ENCODE measurements around the gene ATP10B. TPM values are rescaled to one million over a fixed set of nuclear protein-coding genes. Genes with fewer than 3 reads are reported as not detected.

Gene ATP10B
- polyA plus RNA-seq, 1 of the 3 experiments (the other 2 are of a cell fraction), result not detected

GRCh38 chr5:160699301-160699700 lies 152.7 kb downstream of the ATP10B start:
- ChIA-PET CTCF (no interaction called here), POLR2A (no interaction called here)
- Histone ChIP-seq H3K79me2 (ENCODE audit: insufficient read depth) (no peaks in the 10 kb centered on the region), H3F3A (replicated peaks; ENCODE audit: insufficient read depth) (no peaks in the 10 kb centered on the region), H2AFZ (ENCODE audit: low read depth) (no peak overlapping the region), H3K9ac (no peak overlapping the region), H3K27me3 (ENCODE audit: insufficient read depth) (no peaks in the 10 kb centered on the region), H3K9me3 (no peaks in the 10 kb centered on the region), H3K4me3 (ENCODE audit: low read depth in 2 of 2, low read length in 1 of 2) (no peak overlapping the region), H3K4me1 (ENCODE audit: control insufficient read depth in 1 of 2, insufficient read depth in 2 of 2, low read depth in 1 of 2, low read length in 1 of 2) (no peaks in the 10 kb centered on the region), H3K36me3 (replicated peaks in 1 of 2; ENCODE audit: control insufficient read depth in 1 of 2, insufficient read depth in 2 of 2, low read length in 1 of 2) (no peaks in the 10 kb centered on the region), H3K9me2 (no peaks in the 10 kb centered on the region), H3K27ac (ENCODE audit: low read depth in 2 of 2, low read length in 1 of 2) (no peak overlapping the region), H3K4me2 (no peak overlapping the region), H4K20me1 (ENCODE audit: insufficient read depth) (no peaks in the 10 kb centered on the region)
- no peak for TF ChIP-seq ELF1 (IDR thresholded peaks at IDR 0.05)
- 0% methylated on average over 1 of the region's 1 CpG for whole genome bisulfite sequencing (ENCODE audit: low lambda C conversion rate)
- DNase-seq, result no peak

- H3K4me2 ChIP-seq, result no peak overlapping the region
- H3K27me3 ChIP-seq (ENCODE audit: insufficient read depth), result no peaks in the 10 kb centered on the region
- DNase-seq, result no peak
- H3K9me2 ChIP-seq, result no peaks in the 10 kb centered on the region
- 11% methylated on average over 3 of the region's 3 CpGs for WGBS (ENCODE audit: low lambda C conversion rate)
- no peak overlapping the region for H3K9ac ChIP-seq
- no peak overlapping the region for H2AFZ ChIP-seq (ENCODE audit: low read depth)
- H3K9me3 ChIP-seq, result no peaks in the 10 kb centered on the region
- H3K4me1 ChIP-seq (ENCODE audit: control insufficient read depth in 1 of 2, insufficient read depth in 2 of 2, low read depth in 1 of 2, low read length in 1 of 2), result no peaks in the 10 kb centered on the region
- no peak overlapping the region for H3K4me3 ChIP-seq (ENCODE audit: low read depth in 2 of 2, low read length in 1 of 2)
- H3F3A ChIP-seq (replicated peaks; ENCODE audit: insufficient read depth), result no peaks in the 10 kb centered on the region
- H3K27ac ChIP-seq (ENCODE audit: low read depth in 2 of 2, low read length in 1 of 2), result no peak overlapping the region
- POLR2A ChIA-PET, result no interaction called here
- no peaks in the 10 kb centered on the region for H4K20me1 ChIP-seq (ENCODE audit: insufficient read depth)
- H3K79me2 ChIP-seq (ENCODE audit: insufficient read depth), result no peaks in the 10 kb centered on the region
- no peaks in the 10 kb centered on the region for H3K36me3 ChIP-seq (replicated peaks in 1 of 2; ENCODE audit: control insufficient read depth in 1 of 2, insufficient read depth in 2 of 2, low read length in 1 of 2)
- CTCF ChIA-PET, result no interaction called here
- TF ChIP-seq, protein P1, sequence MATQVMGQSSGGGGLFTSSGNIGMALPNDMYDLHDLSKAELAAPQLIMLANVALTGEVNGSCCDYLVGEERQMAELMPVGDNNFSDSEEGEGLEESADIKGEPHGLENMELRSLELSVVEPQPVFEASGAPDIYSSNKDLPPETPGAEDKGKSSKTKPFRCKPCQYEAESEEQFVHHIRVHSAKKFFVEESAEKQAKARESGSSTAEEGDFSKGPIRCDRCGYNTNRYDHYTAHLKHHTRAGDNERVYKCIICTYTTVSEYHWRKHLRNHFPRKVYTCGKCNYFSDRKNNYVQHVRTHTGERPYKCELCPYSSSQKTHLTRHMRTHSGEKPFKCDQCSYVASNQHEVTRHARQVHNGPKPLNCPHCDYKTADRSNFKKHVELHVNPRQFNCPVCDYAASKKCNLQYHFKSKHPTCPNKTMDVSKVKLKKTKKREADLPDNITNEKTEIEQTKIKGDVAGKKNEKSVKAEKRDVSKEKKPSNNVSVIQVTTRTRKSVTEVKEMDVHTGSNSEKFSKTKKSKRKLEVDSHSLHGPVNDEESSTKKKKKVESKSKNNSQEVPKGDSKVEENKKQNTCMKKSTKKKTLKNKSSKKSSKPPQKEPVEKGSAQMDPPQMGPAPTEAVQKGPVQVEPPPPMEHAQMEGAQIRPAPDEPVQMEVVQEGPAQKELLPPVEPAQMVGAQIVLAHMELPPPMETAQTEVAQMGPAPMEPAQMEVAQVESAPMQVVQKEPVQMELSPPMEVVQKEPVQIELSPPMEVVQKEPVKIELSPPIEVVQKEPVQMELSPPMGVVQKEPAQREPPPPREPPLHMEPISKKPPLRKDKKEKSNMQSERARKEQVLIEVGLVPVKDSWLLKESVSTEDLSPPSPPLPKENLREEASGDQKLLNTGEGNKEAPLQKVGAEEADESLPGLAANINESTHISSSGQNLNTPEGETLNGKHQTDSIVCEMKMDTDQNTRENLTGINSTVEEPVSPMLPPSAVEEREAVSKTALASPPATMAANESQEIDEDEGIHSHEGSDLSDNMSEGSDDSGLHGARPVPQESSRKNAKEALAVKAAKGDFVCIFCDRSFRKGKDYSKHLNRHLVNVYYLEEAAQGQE (IDR thresholded peaks at IDR 0.05; ENCODE audit: low read depth, low read length), result no peak
- TF ChIP-seq GATA2 (CRISPR knock-in tag; IDR thresholded peaks at IDR 0.05), result no peak
- TF ChIP-seq, protein P2, sequence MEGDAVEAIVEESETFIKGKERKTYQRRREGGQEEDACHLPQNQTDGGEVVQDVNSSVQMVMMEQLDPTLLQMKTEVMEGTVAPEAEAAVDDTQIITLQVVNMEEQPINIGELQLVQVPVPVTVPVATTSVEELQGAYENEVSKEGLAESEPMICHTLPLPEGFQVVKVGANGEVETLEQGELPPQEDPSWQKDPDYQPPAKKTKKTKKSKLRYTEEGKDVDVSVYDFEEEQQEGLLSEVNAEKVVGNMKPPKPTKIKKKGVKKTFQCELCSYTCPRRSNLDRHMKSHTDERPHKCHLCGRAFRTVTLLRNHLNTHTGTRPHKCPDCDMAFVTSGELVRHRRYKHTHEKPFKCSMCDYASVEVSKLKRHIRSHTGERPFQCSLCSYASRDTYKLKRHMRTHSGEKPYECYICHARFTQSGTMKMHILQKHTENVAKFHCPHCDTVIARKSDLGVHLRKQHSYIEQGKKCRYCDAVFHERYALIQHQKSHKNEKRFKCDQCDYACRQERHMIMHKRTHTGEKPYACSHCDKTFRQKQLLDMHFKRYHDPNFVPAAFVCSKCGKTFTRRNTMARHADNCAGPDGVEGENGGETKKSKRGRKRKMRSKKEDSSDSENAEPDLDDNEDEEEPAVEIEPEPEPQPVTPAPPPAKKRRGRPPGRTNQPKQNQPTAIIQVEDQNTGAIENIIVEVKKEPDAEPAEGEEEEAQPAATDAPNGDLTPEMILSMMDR (IDR thresholded peaks at IDR 0.05), result no peak
- TF ChIP-seq, protein P3, sequence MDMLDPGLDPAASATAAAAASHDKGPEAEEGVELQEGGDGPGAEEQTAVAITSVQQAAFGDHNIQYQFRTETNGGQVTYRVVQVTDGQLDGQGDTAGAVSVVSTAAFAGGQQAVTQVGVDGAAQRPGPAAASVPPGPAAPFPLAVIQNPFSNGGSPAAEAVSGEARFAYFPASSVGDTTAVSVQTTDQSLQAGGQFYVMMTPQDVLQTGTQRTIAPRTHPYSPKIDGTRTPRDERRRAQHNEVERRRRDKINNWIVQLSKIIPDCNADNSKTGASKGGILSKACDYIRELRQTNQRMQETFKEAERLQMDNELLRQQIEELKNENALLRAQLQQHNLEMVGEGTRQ (IDR thresholded peaks at IDR 0.05; ENCODE audit: borderline replicate concordance, low read depth, low read length), result no peak
- no peak for TF ChIP-seq EZH2phosphoT487 (IDR thresholded peaks at IDR 0.05; ENCODE audit: borderline replicate concordance, low read depth)
- TF ChIP-seq, protein P4, sequence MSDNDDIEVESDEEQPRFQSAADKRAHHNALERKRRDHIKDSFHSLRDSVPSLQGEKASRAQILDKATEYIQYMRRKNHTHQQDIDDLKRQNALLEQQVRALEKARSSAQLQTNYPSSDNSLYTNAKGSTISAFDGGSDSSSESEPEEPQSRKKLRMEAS (IDR thresholded peaks at IDR 0.05; ENCODE audit: low read depth), result no peak
- TF ChIP-seq TEAD4 (IDR thresholded peaks at IDR 0.05; ENCODE audit: borderline replicate concordance, insufficient read depth), result no peak
- TF ChIP-seq RXRA (IDR thresholded peaks at IDR 0.05; ENCODE audit: borderline replicate concordance, low read depth), result no peak
- TF ChIP-seq CHD2 (IDR thresholded peaks at IDR 0.05; ENCODE audit: low read length, partially characterized antibody), result no peak
- TF ChIP-seq IRF3 (IDR thresholded peaks at IDR 0.05; ENCODE audit: low read depth, low read length), result no peak
- TF ChIP-seq JUND (IDR thresholded peaks at IDR 0.05), result no peak
- no peak for TF ChIP-seq FOXJ3 (CRISPR knock-in tag; IDR thresholded peaks at IDR 0.05)
Measured at GRCh38 chr5:160697281-160697680, 154.7 kb downstream of the ATP10B start.

Measured in SK-N-SH (cell line).